A673 (cell line): ENCODE data around the gene MAP3K7. TPM values are rescaled to one million over a fixed set of nuclear protein-coding genes. Genes with fewer than 3 reads are reported as not detected.

ENCODE experiments used
- BruUV-seq: library from RNA; stranded (reverse); fragments of 400-500 nt; replicated peaks from 2 replicates; lab custom pipeline; 2021; lab: Mats Ljungman, UMichigan
- CTCF ChIA-PET: fragments of 300-600 bp; sonication (Branson Sonifier 250); formaldehyde crosslinking; loops from one replicate; lab custom pipeline; 2022; ENCODE audit warnings: antibody characterized with exemption; lab: Charles Lee
- POLR2A ChIA-PET: fragments of 300-600 bp; sonication (Branson Sonifier 250); formaldehyde crosslinking; loops from one replicate; lab custom pipeline; 2022; ENCODE audit warnings: antibody characterized with exemption; ENCODE audit not compliant: low non-redundant PET; lab: Charles Lee
- DNase-seq: peaks from one replicate; pipeline ENCODE4 v3.0.0-alpha.2; 2015; ENCODE audit warnings: low spot score
- H3K27ac ChIP-seq: fragments of 200-600 bp; sonication (generic); 2 replicates; pipeline ENCODE4 v1.5.1; 2016; ENCODE audit warnings: mixed run types, low read depth, mild to moderate bottlenecking, mixed read lengths, antibody characterized with exemption, low read length; ENCODE audit not compliant: poor library complexity, severe bottlenecking
- H3K27me3 ChIP-seq: fragments of 200-600 bp; sonication (generic); replicated peaks from 2 replicates; pipeline ENCODE4 v1.6.1; 2017; ENCODE audit warnings: mixed run types, low read depth, mild to moderate bottlenecking, mixed read lengths, antibody characterized with exemption, low read length; ENCODE audit not compliant: insufficient read depth, poor library complexity
- H3K36me3 ChIP-seq: fragments of 200-600 bp; sonication (generic); 2 replicates; pipeline ENCODE4 v1.6.1; 2016; ENCODE audit warnings: mixed run types, mild to moderate bottlenecking, mixed read lengths, antibody characterized with exemption, low read length; ENCODE audit not compliant: insufficient read depth, poor library complexity, severe bottlenecking
- H3K4me1 ChIP-seq: fragments of 200-600 bp; sonication (generic); 2 replicates; pipeline ENCODE4 v1.6.1; 2017; ENCODE audit warnings: mixed run types, mild to moderate bottlenecking, mixed read lengths, antibody characterized with exemption, low read length; ENCODE audit not compliant: insufficient read depth, poor library complexity, severe bottlenecking
- H3K4me3 ChIP-seq: fragments of 200-600 bp; sonication (generic); 2 replicates; pipeline ENCODE4 v1.5.1; 2016; ENCODE audit warnings: low read depth, mixed run types, mild to moderate bottlenecking, mixed read lengths, low read length; ENCODE audit not compliant: poor library complexity, severe bottlenecking
- H3K9me3 ChIP-seq: fragments of 200-600 bp; sonication (generic); 2 replicates; pipeline ENCODE4 v1.6.1; 2016; ENCODE audit warnings: mixed run types, low read depth, mild to moderate bottlenecking, mixed read lengths, antibody characterized with exemption, low read length; ENCODE audit not compliant: poor library complexity, severe bottlenecking
- EZH2 ChIP-seq: fragments of 200-600 bp; sonication (generic); IDR thresholded peaks from 2 replicates; pipeline ENCODE4 v1.6.1; 2017; ENCODE audit warnings: borderline replicate concordance, low read depth, mild to moderate bottlenecking, mixed read lengths, antibody characterized with exemption, low read length; ENCODE audit not compliant: poor library complexity, severe bottlenecking
- intact Hi-C: fragments of 100-400 bp; cut with micrococcal nuclease; formaldehyde crosslinking; loops from one replicate; pipeline ENCODE4 v1.10.0; 2022; ENCODE audit not compliant: unreplicated experiment
- total RNA-seq: library from RNA; stranded (reverse); gene quantifications from 2 replicates; pipeline ENCODE4 v1.2.3, GENCODE V29; 2021
- TF ChIP-seq, protein P1 (sequence below): fragments of 300-800, 200-600 bp; sonication (generic); conservative IDR thresholded peaks from 2 replicates; pipeline ENCODE4 v1.5.1; 2017; ENCODE audit warnings: low read depth, mild to moderate bottlenecking, antibody characterized with exemption, low read length, moderate library complexity, mixed read lengths

The MAP3K7 gene
- total RNA-seq, 1 experiment from 2014 or later = 35.6 TPM

DNA sequence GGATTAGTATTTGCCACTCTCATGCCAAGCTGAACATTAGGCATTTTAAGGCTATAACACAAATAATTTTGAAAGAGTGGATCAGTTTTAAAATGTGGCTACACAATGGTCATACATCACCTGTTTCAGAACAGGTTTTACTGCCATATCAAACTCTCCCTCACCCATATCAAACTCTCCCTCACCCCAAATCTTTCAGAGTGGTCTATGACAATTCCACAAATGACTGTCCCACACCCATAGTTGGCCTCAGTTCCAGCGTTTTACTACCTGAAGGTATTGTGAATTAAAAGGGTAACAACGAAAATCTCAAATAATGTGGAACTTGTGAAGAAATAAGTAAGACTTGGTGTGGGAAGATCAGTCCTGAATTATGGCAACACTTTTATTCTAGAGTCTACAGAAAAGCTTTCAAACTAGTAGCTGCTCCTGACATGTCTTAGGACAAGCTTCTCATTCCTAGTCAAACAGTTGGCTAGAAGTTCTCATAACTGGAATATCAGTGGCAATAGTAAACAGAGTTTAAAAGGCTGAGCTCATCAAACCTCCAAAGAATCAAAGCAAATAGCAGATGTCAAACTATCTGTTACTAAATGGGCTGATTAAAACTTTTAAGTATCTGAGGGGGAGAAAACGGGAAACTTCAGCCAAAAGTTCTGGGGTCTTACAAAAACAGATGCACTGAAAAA lies 52.4 kb downstream of the MAP3K7 start:
- no peaks in the 10 kb centered on the region for H3K36me3 ChIP-seq
- no peak overlapping the region for H3K4me3 ChIP-seq
- no peak overlapping the region for H3K27ac ChIP-seq
- no peak for DNase-seq
- BruUV-seq = no TSS peak
- no peak for TF ChIP-seq EZH2
- TF ChIP-seq, protein P1, sequence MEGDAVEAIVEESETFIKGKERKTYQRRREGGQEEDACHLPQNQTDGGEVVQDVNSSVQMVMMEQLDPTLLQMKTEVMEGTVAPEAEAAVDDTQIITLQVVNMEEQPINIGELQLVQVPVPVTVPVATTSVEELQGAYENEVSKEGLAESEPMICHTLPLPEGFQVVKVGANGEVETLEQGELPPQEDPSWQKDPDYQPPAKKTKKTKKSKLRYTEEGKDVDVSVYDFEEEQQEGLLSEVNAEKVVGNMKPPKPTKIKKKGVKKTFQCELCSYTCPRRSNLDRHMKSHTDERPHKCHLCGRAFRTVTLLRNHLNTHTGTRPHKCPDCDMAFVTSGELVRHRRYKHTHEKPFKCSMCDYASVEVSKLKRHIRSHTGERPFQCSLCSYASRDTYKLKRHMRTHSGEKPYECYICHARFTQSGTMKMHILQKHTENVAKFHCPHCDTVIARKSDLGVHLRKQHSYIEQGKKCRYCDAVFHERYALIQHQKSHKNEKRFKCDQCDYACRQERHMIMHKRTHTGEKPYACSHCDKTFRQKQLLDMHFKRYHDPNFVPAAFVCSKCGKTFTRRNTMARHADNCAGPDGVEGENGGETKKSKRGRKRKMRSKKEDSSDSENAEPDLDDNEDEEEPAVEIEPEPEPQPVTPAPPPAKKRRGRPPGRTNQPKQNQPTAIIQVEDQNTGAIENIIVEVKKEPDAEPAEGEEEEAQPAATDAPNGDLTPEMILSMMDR = no peak
- ChIA-PET CTCF (no interaction called here), POLR2A (no interaction called here)
- no peaks in the 10 kb centered on the region for H3K9me3 ChIP-seq
- H3K27me3 ChIP-seq = no peaks in the 10 kb centered on the region
- peaks cover 25% of the 10 kb centered on the region for H3K4me1 ChIP-seq
- intact Hi-C loops = no loop called here

DNA sequence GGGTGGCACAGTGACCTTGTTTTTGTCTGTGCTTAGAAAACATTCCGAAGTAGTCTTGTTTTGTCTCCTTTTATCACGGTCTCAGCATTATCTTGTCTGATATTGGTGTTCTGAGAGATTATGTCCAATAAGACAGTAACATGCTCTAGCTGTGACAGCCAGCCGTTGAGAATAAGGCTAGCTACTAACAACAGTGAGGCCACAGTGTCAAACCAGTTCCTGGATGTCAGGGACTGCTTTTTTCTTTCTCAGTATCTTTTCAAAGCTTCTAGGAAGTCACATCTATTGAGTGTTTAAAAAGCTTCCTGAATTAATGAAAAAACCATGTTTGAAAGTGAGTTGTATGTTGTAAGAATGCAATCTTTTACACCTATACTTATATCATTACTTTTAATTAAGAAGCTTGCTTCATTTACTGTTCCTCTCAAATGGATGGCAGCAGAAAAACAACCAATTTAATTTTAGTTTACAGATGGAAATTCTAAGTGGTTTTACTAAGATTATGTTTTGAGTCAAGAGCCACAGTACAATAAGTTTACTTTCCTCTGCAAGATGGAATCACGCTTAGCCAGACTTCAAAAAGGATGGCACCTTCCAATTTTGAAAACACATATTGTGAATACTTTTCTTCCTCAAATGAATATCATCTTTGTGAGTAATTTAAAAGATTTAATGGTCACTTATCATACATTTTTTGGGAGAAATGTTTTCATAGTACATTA lies 53.1 kb downstream of the MAP3K7 start:
- peaks cover 23% of the 10 kb centered on the region for H3K4me1 ChIP-seq
- TF ChIP-seq, protein P1 = no peak
- no peak for TF ChIP-seq EZH2
- no peaks in the 10 kb centered on the region for H3K9me3 ChIP-seq
- no peaks in the 10 kb centered on the region for H3K27me3 ChIP-seq
- no TSS peak for BruUV-seq
- ChIA-PET POLR2A (no interaction called here), CTCF (no interaction called here)
- DNase-seq = no peak
- no peak overlapping the region for H3K27ac ChIP-seq
- H3K4me3 ChIP-seq = no peak overlapping the region
- no peaks in the 10 kb centered on the region for H3K36me3 ChIP-seq
- intact Hi-C loops = no loop called here

DNA sequence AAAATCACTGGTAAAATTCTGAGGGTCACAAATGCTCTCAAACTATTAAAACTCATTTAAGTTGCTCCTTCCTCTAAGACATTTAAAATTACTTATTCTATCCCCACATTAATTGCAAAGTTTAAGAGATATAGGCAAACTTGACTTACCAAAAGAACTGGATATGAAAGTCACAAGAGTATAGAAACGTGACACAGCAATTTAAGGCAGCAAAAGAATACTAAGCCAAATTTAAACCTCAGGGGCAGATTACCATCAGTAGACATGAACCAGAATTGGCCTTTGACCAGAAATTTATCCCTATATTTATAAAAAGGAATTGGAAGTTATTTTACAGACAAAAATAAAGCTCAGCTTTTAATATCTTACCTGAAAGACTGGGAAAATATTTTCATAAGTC lies 56.0 kb downstream of the MAP3K7 start:
- BruUV-seq = no TSS peak
- POLR2A ChIA-PET = no interaction called here
- H3K4me3 ChIP-seq = no peak overlapping the region
- no peaks in the 10 kb centered on the region for H3K9me3 ChIP-seq
- no peaks in the 10 kb centered on the region for H3K36me3 ChIP-seq
- CTCF ChIA-PET = no interaction called here
- no peak for TF ChIP-seq EZH2
- TF ChIP-seq, protein P1 = no peak
- no peak for DNase-seq
- intact Hi-C loops = no loop called here
- no peaks in the 10 kb centered on the region for H3K27me3 ChIP-seq
- no peak overlapping the region for H3K27ac ChIP-seq
- no peaks in the 10 kb centered on the region for H3K4me1 ChIP-seq
